ENCODE data around the gene IL32. TPM values are rescaled to one million over a fixed set of nuclear protein-coding genes. Genes with fewer than 3 reads are reported as not detected.

The IL32 gene
- total RNA-seq, 1 donor, result 7.8 TPM

DNA sequence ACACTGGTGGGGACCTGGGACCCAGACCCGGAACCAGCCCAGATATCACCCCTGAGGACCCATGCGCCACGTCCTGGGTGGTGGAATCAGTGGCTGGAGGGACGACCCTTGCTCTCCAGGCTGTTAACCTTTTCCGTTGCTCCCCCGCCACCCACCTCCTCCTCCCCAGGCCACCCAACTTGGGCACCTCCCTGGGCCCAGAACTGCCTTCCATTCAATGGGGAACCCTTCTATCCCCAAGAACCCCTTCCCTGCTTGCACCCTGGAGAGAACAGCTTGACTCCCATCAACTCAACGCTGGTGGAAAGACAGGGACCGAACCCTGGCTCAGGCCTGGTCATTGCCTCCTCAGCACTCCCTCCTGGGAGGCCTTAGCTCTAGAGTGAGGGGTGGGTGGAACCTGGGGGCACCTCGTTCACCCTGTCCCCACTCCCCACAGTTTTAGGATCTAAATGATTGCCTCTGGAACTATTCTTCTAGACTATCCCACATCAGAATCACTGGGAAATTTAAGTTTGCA is 5.7 kb upstream of the IL32 start:
- no peak for DNase-seq (ENCODE audit: low read depth)
- H3K4me3 ChIP-seq (ENCODE audit: low read depth, low read length), result peak overlapping the region; percentile 87
- TF ChIP-seq, protein P1, sequence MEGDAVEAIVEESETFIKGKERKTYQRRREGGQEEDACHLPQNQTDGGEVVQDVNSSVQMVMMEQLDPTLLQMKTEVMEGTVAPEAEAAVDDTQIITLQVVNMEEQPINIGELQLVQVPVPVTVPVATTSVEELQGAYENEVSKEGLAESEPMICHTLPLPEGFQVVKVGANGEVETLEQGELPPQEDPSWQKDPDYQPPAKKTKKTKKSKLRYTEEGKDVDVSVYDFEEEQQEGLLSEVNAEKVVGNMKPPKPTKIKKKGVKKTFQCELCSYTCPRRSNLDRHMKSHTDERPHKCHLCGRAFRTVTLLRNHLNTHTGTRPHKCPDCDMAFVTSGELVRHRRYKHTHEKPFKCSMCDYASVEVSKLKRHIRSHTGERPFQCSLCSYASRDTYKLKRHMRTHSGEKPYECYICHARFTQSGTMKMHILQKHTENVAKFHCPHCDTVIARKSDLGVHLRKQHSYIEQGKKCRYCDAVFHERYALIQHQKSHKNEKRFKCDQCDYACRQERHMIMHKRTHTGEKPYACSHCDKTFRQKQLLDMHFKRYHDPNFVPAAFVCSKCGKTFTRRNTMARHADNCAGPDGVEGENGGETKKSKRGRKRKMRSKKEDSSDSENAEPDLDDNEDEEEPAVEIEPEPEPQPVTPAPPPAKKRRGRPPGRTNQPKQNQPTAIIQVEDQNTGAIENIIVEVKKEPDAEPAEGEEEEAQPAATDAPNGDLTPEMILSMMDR (IDR thresholded peaks at IDR 0.05; ENCODE audit: insufficient read depth, low read length), result no peak

DNA sequence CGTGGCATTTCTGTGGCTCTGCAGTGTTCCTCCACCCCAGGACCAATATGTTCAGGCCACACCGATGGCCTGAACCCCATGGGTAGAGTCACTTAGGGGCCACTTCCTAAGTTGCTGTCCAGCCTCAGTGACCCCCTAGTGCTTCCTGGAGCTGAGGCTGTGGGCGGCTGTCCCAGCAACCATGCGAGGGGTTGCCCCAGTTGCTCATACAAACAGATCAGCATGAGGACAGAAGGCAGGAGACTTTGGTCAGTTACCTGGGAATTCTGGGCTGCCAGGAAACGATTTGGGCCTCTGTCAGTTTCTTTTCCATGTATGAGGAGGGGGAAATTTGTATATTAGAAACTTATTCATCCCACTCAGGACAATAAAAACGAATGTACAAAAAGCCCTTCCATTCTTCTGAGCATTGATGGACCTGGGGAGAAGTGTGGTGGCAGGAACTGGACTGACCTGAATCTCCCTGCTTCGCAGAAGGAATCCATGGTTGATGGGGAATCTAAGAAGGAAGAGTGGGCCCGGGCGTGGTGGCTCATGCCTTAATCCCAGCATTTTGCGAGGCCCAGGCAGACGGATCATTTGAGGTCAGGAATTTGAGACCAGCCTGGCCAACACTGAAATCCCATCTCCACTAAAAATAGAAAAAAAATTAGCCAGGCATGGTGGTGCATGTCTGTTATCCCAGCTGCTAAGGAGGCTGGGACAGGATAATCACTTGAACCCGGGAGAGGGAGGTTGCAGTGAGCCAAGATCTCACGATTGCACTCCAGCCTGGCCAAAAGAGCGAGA is 4.9 kb upstream of the IL32 start:
- TF ChIP-seq, protein P1 (IDR thresholded peaks at IDR 0.05; ENCODE audit: insufficient read depth, low read length), result no peak
- H3K4me3 ChIP-seq (ENCODE audit: low read depth, low read length), result no peak overlapping the region
- DNase-seq (ENCODE audit: low read depth), result no peak

DNA sequence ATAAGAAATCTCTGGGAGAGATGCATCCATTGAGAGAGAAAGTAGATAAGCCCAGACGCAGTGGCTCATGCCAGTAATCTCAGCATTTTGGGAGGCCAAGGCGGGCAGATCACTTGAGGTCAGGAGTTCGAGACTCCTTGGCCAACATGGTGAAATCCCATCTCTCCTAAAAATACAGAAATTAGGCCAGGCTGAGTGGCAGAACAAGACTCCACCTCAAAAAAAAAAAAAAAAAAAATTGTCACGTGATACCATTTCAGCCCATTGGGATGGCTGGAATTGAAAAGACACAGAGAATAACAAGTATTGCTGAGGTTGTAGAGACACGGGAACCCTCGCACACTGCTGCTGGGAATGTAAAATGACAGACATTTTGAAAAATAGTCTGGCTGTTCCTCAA is 2.9 kb upstream of the IL32 start:
- TF ChIP-seq, protein P1 (IDR thresholded peaks at IDR 0.05; ENCODE audit: insufficient read depth, low read length), result no peak
- no peak for DNase-seq (ENCODE audit: low read depth)
- no peak overlapping the region for H3K4me3 ChIP-seq (ENCODE audit: low read depth, low read length)

DNA sequence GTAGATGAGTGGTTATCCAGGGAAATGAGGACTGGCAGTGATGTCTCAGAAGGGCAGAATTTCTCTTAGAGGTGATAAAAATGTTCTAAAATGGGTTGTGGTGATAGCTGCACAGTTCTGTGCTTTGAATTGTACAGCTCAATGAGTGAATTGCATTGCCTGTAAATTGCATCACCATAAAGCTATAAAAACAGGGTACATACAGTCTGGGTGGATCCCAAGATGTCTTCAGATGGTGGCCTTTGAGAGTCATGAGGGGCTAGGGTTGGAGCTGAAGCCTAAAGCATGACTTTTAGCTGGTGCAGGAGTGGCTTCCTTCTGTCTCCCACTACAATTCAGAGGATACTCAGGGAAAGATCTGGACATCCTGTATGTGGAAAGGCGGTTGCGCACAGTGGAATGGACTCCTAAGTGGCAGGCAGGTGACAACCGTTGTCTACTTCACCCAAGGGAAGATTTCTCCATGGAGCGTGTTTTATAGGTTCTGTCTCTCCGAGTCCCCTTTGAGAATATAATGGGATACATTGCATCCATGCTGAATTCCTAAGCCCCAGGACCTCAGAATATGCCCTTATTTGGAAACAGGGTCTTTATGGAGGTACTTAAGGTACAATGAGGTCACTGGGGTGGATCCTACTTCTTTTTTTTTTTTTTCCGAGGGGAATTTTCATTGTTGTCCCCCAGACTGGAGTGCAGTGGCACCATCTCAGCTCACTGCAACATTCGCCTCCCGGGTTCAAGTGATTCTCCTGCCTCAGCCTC is 1.6 kb upstream of the IL32 start:
- TF ChIP-seq, protein P1 (IDR thresholded peaks at IDR 0.05; ENCODE audit: insufficient read depth, low read length), result no peak
- no peak overlapping the region for H3K4me3 ChIP-seq (ENCODE audit: low read depth, low read length)
- DNase-seq (ENCODE audit: low read depth), result no peak

DNA sequence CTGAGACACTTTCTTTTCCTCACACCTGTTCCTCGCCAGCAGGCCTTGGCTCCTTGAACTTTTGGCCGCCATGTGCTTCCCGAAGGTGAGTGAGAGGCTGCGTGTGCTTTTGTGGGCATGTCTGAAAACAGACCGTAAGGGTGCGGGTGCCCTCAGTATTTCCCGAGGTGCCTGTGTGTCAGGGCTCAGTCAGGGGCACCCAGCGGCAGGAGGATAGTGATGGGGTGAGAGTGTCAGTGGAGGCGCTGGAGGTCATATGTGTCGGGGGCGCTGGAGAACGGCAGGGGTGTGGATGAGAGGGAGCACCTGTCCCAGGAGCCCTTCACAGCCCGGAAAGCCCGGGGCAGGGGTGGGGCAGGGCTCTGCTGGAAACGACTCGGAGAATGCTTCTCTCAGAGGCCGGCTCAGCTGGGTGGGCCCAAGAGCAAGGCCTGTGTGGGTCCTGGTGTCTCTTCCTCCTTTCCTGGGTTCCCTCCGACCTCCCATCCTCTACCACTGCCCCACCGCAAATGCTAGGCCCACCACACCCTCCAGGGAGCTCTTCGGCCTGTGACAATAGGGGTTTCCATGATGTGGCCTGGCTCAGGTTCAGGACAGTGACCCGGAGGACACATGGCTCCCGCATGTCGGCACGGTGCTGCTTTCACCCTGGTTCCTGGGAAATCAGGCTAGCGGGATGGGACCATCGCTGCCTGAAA is 451 bp downstream of the IL32 start:
- H3K4me3 ChIP-seq (ENCODE audit: low read depth, low read length), result peak overlapping the region; percentile 57

DNA sequence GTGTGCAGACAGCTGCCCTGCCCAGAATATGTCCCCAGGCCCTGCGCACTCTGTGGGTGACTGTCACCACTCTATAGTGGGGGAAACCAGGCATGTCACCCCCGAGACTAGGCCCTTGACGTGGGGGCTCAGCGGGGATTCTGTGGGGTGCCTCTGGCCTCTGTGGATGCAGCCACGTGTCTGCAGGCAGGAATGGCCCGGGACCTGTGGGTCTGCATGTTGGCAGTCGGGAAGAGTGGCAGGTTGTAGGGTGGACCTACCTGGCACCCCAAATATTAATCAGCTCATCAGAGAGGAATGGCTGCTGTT is 954 bp downstream of the IL32 start:
- no peak for DNase-seq (ENCODE audit: low read depth)
- TF ChIP-seq, protein P1 (IDR thresholded peaks at IDR 0.05; ENCODE audit: insufficient read depth, low read length), result no peak
- peak overlapping the region; percentile 57 for H3K4me3 ChIP-seq (ENCODE audit: low read depth, low read length)

More for the DNA sequence above, 451 bp downstream of the IL32 start:
- no peak for DNase-seq (ENCODE audit: low read depth)
- TF ChIP-seq, protein P1 (IDR thresholded peaks at IDR 0.05; ENCODE audit: insufficient read depth, low read length), result no peak
